Measurements from ENCODE around the gene ZDHHC8.

The ZDHHC8 gene

DNA sequence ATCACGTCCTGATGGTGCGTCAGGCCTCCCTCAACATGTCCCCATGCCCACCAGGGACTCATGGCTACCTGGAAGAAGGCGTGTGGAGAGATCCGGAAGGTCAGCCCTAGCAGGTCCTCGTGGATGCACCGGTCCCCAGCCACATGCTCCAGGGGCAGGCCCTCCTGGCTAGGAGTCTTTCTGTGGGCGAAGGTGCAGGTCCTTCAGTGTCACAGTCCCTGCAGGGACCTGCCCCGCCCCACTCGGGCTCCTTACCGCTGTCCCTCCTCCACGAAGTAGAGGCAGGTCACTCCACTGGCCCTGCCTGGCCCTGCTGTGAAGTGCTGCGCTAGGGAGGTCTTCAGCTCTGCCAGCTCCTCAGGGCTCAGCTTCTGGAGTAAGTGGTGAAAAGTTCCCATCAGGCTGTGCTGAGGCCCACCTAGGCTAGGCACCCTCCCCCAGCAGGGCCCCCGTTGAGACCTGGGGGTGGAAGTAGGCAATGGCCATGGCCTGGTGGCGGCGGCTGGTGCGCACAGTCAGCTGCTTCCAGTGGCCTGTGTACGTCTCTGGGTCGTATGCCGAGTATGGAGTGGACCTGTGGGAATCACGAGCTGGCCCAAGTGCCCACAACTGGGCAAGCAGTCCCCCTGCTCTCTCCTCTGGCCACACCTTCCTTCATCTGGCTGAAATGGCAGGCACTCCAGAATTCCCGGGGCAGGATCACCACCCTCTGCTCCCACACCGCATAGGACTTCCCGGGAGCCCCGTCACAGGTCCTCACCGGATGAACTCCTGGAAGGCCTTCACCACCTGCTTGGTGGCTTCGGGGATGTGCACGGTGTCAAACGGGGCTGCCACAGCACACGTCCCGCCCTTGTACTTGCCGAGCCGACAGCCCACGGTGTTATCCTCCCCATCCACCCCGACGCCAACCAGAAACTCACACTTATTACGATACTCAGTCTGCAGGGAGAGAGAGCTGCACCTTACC lies 16.8 kb upstream of the ZDHHC8 start:
- no peak for DNase-seq

DNA sequence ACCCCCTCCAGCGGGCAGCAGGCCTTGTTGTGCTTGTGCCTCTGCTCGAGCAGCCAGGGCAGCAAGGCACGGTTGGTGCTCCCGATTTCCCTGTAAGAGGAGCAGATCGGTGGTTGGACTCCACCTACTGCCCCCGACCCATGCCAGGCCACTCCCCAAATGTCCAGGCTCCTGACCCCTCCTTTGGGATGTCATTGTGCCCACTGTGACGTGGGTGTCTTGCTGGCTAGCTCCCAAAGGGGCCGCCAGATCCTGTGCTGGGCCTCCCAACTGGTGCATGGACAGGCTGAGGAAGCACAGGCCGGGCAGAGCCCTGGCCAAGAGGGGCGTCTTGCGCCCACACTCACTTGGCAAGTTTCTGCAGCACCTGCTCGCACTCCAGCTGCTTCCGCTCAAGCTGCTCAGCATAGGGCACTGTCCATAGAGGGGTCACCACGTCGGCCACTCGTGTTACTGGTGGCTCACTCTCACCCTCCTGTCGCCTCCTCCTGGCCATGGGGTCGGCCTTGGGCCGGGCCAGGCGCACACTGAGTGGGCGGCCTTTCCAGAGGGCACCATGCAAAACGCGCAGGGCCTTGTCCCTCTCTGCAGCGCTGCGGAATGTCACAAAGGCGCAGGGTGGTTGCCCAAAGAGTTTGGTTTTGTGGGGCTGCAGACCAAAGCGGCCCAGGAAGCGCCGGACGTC lies 15.8 kb upstream of the ZDHHC8 start, which contains the start of gene RANBP1:
RANBP1 (plus strand) TSS at position 414 of the 685 bp plus-strand sequence; CDS start at position 495, 81 bp downstream.
- DNase-seq = no peak

DNA sequence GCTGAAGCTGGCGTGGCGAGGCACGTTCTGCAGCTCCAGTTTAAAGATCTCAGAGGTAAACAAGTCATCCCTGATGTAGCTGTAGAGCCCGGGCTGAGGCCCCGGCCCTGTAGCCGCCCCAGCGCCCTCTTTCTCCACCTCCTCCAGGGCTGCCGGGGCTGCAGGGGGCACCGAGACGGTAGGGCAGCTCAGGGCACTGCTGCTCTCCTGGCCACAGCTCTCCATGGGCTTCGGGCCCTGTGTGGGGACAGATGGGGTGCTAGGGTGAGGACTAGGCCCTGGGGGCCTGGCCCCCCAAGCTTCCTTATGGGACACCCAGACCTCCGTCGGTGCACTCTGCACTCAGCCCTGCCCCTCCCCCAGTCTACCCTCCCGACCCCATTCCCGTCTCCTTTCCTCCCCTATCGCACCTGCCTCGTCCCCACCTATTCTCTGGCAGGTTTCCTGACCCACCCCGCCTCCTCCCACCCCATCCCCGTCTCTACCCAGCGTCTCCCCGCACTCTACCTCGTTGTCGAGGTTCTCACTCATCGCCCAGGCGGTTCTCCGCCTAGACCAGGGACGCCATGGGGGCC lies 15.1 kb upstream of the ZDHHC8 start:
- DNase-seq = no peak

DNA sequence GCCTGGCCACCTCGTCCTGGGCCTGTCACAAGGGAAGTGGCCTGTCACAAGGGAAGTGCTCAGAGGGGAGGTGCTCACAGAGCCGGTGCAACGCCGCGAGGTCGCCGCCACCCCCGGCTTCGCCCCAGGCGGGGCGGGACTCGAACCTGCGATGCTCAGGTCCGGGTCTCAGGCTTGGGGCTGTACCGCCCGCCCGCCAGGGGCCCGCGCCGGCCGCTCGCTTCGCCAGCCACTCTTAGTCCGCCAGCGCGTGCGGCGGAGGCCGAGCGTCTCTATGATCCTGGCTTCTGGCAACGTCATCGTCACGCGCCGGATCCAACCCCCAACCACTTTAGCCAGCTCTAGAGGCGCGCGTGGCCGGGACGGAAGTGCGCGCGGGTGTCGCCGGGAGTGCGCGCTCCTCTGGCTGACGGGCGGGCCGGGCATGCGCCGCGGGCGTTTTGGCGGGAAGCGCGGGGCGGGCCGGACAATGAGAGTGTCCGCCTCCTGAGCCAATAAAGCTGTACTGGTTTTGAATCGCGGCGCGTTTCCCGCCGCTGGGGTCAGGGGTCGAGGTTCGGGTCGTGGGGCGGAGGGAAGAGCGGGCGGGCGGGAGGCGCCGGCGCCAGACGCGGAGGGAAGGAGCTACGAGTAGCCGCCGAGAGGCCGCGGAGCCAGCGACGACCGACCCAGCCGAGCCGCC lies 14.5 kb upstream of the ZDHHC8 start, which contains the start of gene TRMT2A:
TRMT2A (minus strand) TSS at position 276 of the 682 bp plus-strand sequence. CDS start 320 bp downstream, outside the sequence.
- DNase-seq = peak; percentile 97

DNA sequence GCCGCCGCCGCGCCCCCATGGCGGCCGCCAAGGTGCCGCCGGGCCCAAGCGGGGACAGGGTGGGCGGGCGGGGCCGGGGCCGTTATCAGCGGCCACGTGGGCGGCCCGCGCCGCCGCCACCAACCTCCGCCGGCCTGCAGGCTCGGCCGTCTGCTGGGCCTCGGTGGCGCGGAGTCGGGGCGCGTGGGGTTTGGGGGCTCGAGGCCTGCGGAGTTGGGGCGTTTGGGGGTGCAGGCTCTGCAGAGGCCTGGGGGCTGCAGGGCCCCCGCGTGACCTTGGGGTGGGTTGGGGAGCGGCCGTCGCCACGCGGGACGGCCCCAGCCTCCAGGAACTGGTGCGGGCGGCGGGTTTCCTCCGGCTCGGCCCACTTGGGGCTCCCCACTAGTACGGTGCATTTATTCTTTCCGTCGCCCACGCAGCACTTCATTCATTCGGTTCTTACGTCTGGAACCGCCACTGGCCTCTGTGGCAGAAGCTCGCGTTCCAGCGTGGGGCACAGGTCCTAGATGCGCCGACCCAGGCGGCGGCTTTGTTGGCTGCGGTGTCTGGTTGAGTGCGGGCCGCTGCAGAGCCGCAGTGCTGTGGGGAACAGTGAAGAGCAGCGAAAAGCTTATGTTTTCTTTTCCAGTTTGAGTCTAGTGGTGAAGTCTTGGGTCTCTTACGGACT lies 13.8 kb upstream of the ZDHHC8 start:
- peak; percentile 74 for DNase-seq

DNA sequence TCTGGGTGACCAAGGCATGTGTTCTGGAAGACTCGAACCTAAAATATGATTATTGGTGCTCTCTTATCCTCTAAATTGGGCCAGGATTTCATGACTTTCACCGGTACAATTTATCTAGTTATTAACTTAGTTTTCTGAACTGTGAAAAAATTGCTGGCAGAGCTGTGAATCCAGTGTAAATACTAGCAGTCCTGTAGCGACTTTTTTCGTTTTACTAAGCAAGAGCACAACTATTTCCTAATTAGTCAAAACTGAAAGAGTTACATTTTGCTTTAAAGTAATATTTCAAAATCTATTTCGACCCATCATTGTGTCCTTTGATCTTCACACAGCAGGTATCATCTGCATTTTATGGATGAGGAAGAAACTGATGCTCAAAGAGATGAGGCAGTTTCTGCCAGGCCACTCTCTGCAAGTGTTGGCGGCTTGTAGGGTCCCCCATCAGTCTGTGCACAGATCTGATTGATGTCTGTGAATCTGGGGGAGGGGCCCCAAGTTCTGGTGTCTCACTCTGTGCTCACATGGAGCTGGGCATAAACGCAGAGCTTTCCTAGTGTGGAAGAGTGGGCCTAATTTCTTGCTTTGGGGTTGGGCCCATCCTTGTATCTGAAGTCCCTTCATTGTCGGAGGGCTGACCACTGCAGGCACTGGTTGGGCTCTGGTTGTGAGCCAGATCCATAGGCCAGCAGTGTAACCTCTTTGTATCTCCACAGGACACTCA lies 13.1 kb upstream of the ZDHHC8 start:
- DNase-seq = no peak

DNA sequence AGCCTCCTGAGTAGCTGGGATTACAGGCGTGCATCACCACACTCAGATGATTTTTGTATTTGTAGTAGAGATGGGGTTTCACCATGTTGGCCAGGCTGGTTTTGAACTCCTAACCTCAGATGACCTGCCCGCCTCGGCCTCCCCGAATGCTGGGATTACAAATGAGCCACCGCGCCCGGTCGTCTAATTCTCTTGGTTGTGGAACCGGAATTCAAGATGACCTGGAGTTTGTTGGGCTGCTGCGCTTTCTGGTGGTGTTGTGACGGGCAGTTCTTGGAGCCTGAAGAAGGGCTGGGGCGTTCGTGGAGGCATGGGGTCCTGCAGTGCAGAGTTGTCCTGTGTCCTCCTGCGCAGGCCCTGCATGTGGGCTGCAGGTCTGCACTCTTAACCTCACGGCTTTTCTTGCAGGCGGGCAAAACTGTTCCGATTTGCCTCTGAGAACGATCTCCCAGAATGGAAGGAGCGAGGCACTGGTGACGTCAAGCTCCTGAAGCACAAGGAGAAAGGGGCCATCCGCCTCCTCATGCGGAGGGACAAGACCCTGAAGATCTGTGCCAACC lies 9.7 kb upstream of the ZDHHC8 start:
- no peak for DNase-seq

DNA sequence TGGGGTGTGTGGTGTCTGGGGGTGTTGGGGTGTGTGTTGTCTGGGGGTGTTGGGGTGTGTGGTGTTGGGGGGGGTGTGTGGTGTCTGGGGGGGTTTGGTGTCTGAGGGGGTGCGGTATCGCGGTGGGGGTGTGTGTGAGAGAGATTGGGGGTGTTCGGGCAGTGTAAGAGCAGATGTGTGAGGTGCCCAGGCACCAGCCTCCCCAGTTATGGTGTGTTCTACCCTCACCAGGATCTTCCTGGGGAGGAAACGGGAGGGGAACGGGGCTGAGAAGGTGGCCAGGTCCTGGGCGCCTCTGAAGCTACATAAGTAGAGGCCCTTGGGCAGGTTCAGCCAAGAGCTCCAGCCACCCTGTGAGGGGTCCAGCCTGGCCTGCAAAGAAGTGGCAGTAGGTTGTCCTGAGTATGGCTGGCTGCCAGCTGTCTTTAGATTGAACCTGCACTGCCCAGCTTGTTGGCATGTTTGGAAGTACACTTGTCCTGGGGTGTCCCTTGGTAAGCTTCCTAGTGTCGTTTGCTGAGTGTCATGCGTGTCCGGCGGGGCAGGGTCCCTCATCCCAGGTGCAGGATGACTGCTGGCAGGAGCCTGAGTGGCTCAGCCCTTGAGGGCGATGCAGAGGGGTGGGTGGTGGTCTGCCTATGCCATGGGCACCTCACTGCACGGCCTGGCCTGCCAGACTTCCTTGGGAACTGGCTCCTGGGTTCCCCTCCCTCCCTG lies 8.1 kb upstream of the ZDHHC8 start:
- DNase-seq = no peak

DNA sequence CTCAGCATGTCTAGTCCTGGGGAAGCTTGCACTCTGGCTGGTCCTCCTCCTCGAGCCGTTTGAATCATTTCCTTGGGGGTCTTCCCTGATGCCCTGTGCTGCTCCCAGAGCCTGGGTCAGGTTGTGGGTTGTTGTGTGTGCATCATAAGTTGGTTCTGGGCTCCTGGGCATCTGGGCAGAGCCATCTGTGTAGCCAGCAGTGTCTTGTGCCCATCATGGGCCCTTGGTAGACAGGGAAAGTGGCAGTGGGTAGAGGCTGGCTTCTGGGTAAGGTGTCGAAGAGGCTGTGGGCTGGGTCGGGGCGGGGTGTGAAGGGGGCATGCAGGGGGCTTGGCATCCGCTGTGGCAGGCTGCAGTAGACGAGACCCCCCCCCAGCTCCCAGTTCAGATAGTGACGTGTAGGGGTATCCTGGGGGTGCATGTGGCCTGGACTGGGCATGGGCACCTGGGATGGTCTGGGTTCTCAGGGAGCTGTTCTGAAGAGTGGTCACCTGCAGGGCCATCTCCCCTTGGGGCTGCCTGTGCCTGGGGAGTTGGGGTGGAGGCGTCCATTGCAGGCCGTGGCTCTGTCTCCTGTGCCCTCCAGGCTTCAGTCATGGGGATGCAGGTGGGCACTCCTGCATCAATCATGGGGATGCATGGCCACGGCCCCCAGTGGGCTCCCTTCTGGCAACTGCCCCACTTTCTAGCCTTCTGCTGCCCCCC lies 7.4 kb upstream of the ZDHHC8 start:
- DNase-seq = no peak

DNA sequence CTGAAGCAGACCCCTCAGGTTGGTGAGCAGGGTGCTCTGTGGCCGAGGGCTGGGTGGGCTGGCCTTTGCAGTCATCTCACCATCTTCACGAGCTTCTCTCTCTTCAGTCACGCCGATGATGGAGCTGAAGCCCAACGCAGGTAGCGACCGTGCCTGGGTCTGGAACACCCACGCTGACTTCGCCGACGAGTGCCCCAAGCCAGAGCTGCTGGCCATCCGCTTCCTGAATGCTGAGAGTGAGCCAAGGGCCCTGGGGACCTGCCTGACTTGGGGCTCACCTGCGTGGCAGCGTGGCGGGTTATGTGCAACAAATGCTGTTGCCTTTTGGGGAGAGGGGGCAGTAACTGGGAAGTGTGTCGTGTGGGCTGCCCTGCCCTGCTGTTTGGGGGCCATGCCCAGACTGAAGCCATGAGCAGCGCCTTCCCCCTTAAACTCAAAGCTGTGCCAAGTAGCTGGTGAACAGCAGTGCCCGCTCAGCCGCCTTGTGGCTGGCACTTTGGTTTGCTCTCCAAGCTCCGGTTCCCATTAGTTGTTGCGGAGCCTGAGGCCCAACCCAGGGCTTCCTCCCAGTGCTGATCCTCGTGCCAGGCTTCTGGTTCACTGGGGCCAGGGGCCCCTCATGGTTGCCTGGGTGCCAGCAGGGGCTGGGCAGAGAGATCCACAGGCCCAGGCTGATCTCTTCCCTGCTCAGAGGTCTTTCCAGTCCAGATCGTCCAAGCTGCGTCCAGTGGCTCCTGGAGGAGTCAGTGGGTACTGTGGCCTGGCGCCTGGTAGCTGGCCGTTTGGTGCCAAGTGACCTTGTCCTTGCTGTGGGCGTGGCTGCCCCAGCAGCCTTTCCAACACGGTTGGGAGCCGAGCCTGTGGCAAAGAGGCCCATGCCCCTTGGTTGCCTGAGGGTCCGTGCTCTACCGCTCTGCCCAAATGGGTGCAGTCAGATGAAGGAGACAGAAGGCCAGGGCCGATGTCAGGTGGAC lies 6.1 kb upstream of the ZDHHC8 start:
- no peak for DNase-seq

DNA sequence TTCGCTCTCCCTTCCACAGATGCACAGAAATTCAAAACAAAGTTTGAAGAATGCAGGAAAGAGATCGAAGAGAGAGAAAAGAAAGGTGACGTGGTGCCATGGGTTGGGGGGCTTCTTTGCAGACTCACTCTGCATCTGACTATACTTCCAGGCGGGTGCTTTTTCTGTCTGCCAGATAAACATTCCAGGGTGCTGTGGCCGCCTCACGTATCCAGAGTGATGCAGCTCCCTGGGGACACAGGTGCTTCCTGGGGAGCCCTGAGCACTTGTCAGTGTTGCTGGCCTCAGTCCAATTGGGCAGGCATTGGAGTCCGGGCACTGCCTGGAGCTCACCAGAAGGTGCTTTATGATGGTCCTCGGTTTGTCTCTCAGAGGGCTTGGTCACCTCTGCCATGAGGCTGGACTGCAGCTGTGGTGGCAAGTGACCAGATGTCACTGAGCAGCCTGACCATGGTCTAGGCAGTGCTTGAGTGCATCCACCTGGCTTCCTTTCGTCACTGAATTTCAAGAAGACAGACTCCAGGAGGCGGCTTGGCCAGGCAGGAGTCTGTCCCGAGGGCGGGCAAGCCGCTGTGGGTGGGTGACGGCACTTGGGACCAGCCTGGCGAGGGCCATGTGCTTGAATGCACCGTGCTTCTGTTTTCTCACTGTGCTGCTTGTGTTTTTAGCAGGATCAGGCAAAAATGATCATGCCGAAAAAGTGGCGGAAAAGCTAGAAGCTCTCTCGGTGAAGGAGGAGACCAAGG lies 5.1 kb upstream of the ZDHHC8 start:
- no peak for DNase-seq

DNA sequence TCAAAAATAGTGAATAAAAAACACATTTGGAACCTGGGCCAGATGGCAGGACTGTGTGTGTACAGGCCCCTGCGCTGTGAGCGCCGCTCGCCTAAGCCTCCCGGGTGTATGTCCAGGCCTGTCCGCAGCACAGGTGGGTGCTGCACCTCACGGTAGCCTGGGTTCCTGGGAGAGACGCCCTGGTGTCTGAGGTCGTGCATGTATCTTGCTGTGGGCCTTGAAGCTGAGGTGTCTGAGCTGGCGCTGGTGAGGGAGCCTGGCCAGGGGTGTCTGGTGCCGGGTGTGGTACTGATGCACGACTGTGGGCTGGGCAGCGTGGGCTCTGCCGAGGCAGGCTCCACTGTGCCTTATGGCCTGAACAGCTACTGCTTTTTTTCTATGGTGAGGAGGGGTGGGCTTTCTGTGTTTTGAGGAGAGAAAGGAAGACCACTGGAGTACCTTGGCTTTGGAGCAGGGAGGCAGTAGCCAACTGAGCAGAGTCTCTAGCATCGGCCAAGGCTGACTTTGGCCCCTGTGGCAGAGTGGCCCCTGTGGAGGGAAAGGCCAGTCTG lies 4.2 kb upstream of the ZDHHC8 start:
- DNase-seq = no peak

DNA sequence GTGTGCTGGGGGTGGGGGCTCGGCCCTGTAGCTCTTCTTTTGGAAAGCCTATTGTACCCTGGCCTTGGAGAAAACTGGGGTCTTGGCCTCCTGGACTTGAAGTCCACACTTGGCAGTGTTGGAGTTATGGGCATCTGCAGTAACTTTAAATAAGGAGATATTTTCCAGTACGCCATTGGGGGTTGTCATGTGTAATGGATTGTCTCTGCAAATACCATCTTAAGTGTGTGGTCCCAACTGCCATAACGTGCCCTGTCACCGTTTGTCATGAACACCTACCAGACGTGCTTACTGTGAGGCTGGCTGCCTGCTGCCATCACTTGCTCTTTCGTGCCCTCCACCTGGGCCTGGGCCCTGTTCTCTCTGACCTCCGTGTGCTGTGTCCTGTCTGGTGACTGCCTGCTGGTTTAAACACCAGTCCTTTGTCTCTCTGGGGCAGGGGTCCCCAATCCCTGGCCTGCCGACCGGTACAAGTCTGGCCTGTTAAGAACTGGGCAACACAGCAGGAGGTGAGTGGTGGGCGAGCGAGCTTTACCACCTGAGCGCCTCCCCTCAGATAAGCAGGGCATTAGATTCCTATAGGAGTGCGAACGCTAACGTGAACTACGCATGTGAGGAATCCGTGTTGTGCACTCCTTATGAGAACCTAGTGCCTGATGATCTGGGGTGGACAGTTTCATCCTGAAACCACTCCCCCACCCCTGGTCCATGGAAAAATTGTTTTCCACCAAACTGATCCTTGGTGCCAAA lies 3.6 kb upstream of the ZDHHC8 start:
- no peak for DNase-seq

DNA sequence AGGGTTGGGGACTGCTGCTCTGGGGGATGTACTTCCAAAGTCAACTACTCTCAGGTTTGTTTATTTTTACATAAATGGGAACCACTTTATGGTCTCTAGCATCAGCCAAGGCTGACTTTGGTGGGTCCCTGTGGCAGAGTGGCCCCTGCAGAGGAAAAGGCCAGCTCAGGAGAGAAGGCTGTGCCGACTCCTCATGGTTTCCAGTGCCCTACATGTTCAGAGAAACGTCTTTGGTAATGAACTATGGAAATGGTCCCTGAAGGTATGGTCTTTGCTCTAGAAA lies 3.0 kb upstream of the ZDHHC8 start:
- no peak for DNase-seq

DNA sequence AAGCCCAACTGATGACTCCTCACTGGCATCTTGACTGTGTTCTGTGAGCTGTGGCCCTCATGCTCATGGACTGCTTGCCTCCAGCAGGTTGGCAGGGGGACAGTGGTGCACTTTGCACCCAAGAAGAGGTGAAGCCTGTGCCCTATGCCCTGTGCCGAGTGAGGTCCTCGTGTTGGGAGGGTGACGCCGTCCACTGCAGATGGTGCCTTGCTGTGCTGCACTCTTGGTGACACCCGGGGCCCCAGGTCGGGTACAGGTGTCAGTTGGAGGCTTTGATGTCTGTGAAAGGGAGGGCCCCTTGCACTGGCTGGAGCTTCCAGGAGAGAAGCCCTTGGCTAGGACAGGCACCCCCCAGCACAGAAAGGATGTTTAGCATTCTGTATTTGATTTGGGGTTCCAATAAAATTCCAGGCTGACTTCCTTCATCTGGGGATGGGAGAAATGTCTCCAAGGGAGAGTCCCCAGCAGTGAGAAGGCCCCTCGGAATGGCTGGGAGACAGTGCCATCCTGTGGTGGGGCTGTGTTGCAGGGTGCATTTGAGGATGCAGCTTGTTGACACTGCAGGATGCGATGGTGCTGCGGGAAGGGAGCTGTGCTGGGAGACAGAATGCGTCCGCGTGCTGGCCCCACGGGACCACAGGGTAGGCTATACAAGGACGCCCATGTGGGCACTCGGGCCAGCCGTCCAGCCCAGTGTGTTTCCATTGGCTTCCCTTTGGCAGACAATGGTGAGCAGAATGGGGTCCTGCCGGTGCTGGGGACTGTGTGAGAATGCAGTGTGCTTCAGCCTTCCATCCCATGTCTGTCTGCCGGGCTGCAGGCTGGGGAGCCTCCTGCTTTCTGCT lies 2.5 kb upstream of the ZDHHC8 start:
- no peak for DNase-seq

DNA sequence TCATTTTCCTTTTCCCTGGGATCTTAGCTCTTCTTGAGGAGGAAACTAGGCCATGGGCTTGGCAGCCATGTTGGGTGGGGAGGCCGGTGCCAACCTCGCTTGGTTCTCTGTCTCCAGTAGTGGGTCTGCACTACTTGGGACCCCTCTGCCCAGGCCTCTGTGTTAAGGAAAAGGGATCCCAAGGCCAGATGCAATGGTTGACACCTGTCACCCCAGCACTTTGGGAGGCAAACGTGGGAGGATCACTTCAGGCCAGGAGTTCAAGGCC lies 1.9 kb upstream of the ZDHHC8 start:
- no peak for DNase-seq
